ENCODE measurements around the gene RCL1.

The RCL1 gene

DNA sequence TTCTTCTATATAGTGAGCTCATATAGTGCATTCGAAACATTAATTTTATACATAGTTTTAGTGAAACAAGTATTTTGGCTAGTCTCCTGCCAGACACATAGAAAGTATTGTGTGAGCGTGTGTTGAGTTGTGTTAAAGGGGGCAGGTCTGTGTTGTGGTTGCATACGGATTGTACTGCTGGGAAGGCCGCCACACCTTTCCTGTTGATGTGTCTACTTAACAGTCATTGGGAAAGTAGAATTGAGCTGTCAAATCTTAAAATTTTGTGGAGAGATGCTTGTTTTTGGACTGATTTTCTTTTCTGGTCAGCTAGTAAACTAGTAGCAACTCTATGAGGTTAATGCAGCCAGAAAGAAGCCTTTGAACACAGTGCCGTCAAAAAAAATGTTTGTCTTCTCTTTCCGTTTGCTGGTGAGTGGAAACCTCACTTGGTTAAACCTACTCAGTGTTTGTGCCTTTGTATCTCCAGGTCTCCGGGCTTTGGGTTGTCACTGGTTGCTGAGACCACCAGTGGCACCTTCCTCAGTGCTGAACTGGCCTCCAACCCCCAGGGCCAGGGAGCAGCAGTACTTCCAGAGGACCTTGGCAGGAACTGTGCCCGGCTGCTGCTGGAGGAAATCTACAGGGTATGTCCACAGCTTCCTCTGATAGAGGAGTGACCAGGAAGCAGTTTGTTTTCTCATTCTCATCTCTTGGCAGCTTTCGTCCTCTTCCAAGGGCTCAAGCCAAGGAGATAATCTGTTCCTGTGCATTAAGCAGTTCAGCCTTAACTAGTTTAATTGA is 51.5 kb downstream of the RCL1 start:
- no peak for DNase-seq

DNA sequence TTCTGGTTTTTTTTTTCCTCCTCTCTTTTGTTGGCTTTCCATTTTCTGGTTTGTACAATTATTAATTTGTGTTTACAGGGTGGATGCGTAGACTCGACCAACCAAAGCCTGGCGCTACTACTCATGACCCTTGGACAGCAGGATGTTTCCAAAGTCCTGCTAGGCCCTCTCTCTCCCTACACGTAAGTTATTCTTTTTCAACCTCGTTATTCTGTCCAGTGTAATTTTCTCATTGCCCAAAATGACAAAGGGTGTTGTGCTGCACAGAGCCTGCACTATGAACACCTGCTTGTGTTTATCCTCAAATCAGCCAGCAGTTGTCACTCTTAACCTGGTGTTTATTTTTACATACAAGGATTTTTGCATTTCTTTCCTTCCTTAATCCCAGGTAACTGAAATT is 56.6 kb downstream of the RCL1 start:
- no peak for DNase-seq

GRCh38 chr9:4850603-4851310 is 58.0 kb downstream of the RCL1 start:
- DNase-seq, result no peak

DNA sequence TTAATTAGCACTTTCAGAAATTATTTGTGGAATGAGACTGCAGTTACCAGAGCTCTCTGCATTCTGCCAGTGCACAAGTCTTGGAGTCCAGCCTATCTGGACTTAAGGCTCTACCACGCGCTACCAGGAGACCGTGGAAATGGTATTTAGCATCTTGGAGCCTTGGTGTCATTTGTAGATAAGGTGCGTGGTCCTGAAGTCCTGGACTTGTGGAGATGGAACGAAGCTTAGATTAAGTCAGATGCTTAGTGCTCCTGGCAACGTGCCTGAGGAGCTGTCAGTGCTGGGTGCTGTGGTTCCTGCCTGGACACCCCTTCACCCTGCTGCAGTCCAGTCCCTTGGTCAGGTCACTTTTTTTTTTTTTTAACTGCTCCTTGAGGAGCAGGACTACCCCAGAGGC is 59.7 kb downstream of the RCL1 start:
- no peak for DNase-seq

DNA sequence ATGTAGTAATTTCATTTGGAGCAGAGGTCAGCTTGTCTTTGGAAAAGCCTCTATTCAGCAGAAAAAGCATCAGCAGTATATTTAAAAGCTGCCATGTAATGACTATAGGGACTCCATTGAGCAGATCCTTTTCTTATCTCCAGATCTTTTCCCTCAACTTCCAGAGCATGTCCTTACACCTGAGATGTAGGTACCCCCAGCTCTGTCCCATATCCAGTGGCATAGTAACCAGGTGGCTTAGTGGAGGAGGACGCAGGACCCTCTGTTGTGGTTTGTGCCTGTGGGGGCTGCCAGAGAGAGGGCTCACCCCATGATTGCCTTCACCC is 61.5 kb downstream of the RCL1 start:
- peak; percentile 6 for DNase-seq

GRCh38 chr9:4855841-4856240 is 63.1 kb downstream of the RCL1 start:
- no peak for DNase-seq

DNA sequence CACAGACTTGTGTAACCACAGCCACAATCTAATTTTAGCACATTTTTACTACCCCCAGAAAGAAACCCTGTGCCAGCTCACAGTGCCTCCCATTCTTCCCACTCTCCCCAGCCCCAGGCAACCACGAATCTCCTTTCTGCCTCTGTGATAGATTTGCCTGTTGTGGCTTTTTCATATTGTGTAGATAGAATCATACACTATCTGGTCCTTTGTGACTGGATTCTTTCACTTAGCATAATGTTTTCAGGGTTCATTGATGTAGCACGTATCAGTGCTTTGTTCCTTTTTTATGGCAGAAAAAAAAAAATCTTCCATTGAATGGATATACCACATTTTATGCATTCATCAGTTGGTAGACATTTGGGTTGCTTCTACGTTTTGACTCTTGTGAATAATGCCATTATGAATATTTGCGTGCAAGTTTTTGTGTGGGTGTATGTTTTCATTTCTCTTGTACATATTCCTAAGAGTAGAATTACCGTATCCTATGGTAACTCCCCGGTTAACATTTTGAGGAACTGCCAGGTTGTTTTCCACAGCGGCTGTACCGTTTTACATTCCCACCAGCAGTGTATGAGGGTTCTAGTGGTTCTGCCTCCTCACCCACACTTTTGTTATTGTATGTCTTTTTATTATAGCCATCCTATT is 64.5 kb downstream of the RCL1 start:
- DNase-seq, result no peak

GRCh38 chr9:4859035-4859434 is 66.3 kb downstream of the RCL1 start:
- no peak for DNase-seq

- DNase-seq, result no peak
These were observed 67.6 kb downstream of the RCL1 start for GRCh38 chr9:4860383-4860782.

DNA sequence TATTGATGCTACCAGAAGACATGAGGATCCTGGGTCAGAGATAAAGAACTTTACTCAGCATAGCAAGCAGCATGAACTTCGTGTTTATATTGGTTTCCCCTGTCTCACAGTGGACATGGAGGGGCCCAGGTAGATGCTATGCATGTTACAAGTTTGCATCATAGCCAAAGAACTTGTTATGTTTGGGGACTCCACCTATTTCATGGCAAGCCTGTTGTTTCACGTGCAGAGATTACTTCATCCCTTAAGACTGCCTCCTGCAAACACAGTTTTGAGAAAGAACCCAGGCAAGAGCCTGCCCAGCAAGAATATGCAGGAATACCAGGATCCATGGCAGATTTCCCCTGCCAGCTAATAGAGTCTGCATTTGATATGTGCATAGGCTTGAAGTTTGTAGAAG is 68.4 kb downstream of the RCL1 start:
- no peak for DNase-seq

GRCh38 chr9:4861736-4862451 is 69.2 kb downstream of the RCL1 start:
- no peak for DNase-seq

- DNase-seq, result no peak
These were observed 69.9 kb downstream of the RCL1 start for GRCh38 chr9:4862506-4863250.

DNA sequence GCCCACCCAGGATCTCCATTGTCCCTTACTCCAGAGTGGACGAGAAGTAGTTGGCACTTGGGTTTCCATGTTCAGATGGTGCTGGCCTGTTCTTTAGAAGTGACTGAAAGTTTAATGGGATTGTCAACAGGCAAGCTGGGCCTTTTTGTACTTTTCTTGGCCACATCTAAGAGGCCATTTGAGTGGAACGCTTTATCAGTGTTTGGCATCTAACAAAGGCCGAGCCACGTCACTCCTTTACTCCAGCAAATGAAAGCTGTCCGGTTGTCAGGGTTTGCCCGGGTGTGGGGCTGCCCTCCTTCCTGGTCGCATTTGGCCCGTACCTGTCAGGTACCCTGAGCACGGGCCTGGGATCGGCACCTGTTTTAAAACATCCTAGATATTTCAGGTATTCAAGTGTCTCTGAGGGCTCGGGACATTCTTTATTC is 71.5 kb downstream of the RCL1 start:
- DNase-seq, result no peak

DNA sequence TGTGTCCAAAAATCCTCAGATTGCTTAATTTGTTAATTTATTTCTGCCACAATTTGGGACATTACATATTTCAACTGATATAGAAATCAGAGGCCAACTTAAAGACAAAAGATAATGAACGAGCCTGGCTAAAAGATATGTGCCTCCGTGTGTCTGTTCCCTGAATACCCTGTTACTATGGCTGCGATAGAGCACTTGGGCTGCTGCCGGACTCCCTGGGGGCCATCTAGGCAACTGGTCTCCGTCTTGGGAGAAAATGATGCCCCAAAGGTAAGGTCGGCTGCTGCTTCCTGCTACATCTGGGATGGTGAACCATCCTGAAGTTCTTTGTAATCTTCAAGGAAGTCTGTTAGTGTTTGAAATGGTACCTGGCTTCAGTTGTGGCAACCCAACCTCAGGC is 72.0 kb downstream of the RCL1 start:
- no peak for DNase-seq

- no peak for DNase-seq
These were observed 72.9 kb downstream of the RCL1 start for GRCh38 chr9:4865681-4866080.

DNA sequence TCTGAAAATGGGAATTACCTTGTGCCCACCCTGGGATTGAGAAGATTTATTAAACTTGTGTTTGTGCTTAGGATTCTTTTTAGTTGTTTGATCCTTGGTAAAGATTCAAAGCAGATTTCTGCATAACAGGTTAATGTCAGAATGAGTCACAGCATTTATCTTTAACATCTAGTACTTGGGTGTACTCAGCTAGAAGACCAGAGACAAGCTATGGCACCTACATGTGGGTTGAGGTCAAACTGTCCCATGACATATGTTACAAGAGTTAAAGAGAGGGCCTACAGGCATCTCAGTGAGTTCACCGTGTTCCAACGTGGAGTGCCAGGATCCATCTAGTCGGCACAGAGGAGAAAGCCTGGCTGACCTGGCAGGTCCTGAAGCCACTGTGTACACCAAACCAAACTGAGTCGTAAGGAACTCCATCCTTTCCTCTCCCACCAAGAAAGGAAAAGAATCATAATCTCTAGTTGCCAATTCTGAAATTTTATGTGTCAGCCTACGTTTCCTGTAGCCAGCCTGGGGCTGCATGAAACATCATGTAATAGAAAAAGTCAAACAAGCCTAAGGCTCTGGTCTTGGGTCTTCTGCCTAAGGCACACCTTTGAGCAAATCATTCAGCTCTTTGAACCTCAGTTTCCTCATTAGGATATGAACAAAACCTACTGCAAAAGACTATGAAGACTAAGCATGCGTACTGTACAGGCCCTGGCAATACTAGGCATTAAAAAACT is 73.7 kb downstream of the RCL1 start:
- no peak for DNase-seq

DNA sequence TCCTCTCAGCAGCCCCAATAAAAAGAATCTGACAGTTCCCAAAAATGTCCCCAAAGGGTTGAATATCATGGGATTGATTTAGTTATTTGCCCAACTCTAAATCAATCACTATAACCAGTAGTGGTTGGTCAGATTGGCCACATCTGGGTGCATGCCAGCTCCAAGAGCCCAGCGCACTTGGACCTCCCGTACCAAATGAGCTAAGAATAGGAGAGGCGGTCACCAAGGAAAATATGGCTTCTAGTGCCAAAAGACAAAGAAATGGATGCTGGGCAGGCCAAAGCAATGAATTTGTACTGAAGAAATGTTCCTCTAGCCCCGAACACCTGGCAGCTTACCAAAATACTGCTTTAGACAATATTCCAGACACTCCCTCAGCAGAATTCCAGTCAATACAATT is 80.3 kb downstream of the RCL1 start:
- no peak for DNase-seq

DNA sequence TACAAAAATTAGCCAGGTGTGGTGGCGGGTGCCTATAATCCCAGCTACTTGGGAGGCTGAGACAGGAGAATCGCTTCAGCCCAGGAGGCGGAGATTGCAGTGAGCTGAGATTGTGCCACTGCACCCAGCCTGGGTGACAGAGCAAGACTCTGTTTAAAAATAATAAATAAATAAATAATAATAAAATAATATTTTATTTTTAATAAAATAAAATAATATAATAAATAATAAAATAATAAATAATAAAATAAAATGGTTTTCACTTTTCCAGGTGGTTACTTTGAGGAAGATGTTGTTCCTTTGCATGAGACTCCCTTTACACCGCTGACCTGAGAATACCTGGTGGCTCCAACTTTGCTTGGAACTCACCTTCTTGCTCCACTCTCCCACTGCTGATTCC is 82.8 kb downstream of the RCL1 start:
- DNase-seq, result no peak

GRCh38 chr9:4879115-4879558 is 86.4 kb downstream of the RCL1 start:
- DNase-seq, result no peak

- no peak for DNase-seq
These were observed 90.7 kb downstream of the RCL1 start for GRCh38 chr9:4883326-4883873.

DNA sequence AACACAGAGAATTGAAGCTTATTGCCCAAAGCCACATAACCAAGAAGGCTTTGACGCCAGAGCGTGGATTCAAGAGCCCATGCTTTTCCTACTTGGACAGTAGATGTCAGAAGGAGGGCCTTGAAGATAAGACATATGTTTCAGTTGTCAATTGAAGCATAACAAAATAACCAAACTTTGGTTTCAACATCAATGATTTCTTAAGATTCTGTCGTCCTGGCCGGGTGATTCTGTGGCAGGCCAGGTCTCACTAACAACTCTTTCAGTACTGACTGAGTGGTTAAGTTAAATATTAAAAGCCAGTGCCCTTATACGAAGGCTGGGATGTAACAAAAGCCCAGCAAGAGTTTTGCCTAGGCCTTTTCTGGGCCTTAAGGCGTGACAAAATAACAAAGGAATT is 94.0 kb downstream of the RCL1 start:
- DNase-seq, result no peak

GRCh38 chr9:4887556-4887955 is 94.8 kb downstream of the RCL1 start:
- DNase-seq, result no peak

Data from NCI-H2227 treated with DMSO at 0.1 percent for 48 hours (cell line).